Measurements from ENCODE around the gene RPL19.
A peak's percentile ranks its signal among the peaks of the same experiment; 100 is the strongest.
"Not testable (repeated sequence)": the region's sequence is repeated elsewhere in the genome, so short reads cannot be mapped to it uniquely, and the experiment has no call there.

Gene RPL19

GRCh38 chr17:39200070-39200879 is at the start of gene RPL19:
TSS of gene RPL19 (plus strand) at chr17:39200283. CDS start at chr17:39200345, 62 bp downstream.
- peak; percentile 65 to 70 for DNase-seq (ENCODE audit: low read depth in 1 of 2, low spot score in 1 of 2)

GRCh38 chr17:39150795-39151149 is 49.3 kb upstream of the RPL19 start:
- no peak for DNase-seq (ENCODE audit: low read depth in 1 of 2, low spot score in 1 of 2)

- DNase-seq (ENCODE audit: low read depth in 1 of 2, low spot score in 1 of 2): no peak
These were observed 48.7 kb upstream of the RPL19 start, which contains the start of gene PLXDC1 for GRCh38 chr17:39151150-39151942. TSS of gene PLXDC1 (minus strand) at chr17:39151637. CDS start at chr17:39151437, 200 bp downstream.

GRCh38 chr17:39151943-39152818 is 47.9 kb upstream of the RPL19 start:
- DNase-seq (ENCODE audit: low read depth in 1 of 2, low spot score in 1 of 2): no peak

- peak; percentile 91 to 98 for DNase-seq (ENCODE audit: low read depth in 1 of 2, low spot score in 1 of 2)
These were observed 46.5 kb upstream of the RPL19 start for GRCh38 chr17:39153599-39154051.

GRCh38 chr17:39155654-39156053 is 44.4 kb upstream of the RPL19 start:
- DNase-seq (ENCODE audit: low read depth in 1 of 2, low spot score in 1 of 2): no peak

- DNase-seq (ENCODE audit: low read depth in 1 of 2, low spot score in 1 of 2): no peak
These were observed 43.6 kb upstream of the RPL19 start for GRCh38 chr17:39156491-39156890.

- no peak for DNase-seq (ENCODE audit: low read depth in 1 of 2, low spot score in 1 of 2)
These were observed 41.5 kb upstream of the RPL19 start for GRCh38 chr17:39158623-39159022.

GRCh38 chr17:39161962-39162361 is 38.1 kb upstream of the RPL19 start:
- no peak for DNase-seq (ENCODE audit: low read depth in 1 of 2, low spot score in 1 of 2)

- peak; percentile 46 to 55 for DNase-seq (ENCODE audit: low read depth in 1 of 2, low spot score in 1 of 2)
These were observed 35.4 kb upstream of the RPL19 start for GRCh38 chr17:39164675-39165143.

- DNase-seq (ENCODE audit: low read depth in 1 of 2, low spot score in 1 of 2): no peak
These were observed 34.8 kb upstream of the RPL19 start for GRCh38 chr17:39165178-39165840.

- DNase-seq (ENCODE audit: low read depth in 1 of 2, low spot score in 1 of 2): no peak
These were observed 34.2 kb upstream of the RPL19 start, which contains the start of gene ARL5C for GRCh38 chr17:39165841-39166349. TSS of gene ARL5C (minus strand) at chr17:39166161. CDS start at chr17:39165760, 401 bp downstream.

- no peak for DNase-seq (ENCODE audit: low read depth in 1 of 2, low spot score in 1 of 2)
These were observed 33.4 kb upstream of the RPL19 start for GRCh38 chr17:39166437-39167335.

GRCh38 chr17:39167476-39167875 is 32.6 kb upstream of the RPL19 start:
- no peak for DNase-seq (ENCODE audit: low read depth in 1 of 2, low spot score in 1 of 2)

GRCh38 chr17:39168503-39168902 is 31.6 kb upstream of the RPL19 start:
- DNase-seq (ENCODE audit: low read depth in 1 of 2, low spot score in 1 of 2): not testable (repeated sequence)

- no peak for DNase-seq (ENCODE audit: low read depth in 1 of 2, low spot score in 1 of 2)
These were observed 31.0 kb upstream of the RPL19 start for GRCh38 chr17:39169101-39169500.

- no peak for DNase-seq (ENCODE audit: low read depth in 1 of 2, low spot score in 1 of 2)
These were observed 30.6 kb upstream of the RPL19 start for GRCh38 chr17:39169518-39169917.

GRCh38 chr17:39170109-39170508 is 30.0 kb upstream of the RPL19 start:
- no peak for DNase-seq (ENCODE audit: low read depth in 1 of 2, low spot score in 1 of 2)

GRCh38 chr17:39170558-39170957 is 29.5 kb upstream of the RPL19 start:
- no peak for DNase-seq (ENCODE audit: low read depth in 1 of 2, low spot score in 1 of 2)
